HG02943 (cell line): Measurements from ENCODE around the gene SLN.

Experiments used
- ATAC-seq: cut with Tn5 transposase; IDR thresholded peaks from one replicate; pipeline ENCODE4 v1.9.1; 2021; ENCODE audit warnings: mild to moderate bottlenecking, low read depth, moderate library complexity; ENCODE audit not compliant: unreplicated experiment

Gene SLN

GRCh38 chr11:107720303-107720774, 8.5 kb upstream of the SLN start:
- no peak for ATAC-seq

GRCh38 chr11:107719557-107720302, 7.9 kb upstream of the SLN start:
- ATAC-seq, result no peak

- ATAC-seq, result no peak
These were observed 7.2 kb upstream of the SLN start for GRCh38 chr11:107719073-107719472.

- ATAC-seq, result no peak
These were observed 5.2 kb upstream of the SLN start for GRCh38 chr11:107716884-107717532.

DNA sequence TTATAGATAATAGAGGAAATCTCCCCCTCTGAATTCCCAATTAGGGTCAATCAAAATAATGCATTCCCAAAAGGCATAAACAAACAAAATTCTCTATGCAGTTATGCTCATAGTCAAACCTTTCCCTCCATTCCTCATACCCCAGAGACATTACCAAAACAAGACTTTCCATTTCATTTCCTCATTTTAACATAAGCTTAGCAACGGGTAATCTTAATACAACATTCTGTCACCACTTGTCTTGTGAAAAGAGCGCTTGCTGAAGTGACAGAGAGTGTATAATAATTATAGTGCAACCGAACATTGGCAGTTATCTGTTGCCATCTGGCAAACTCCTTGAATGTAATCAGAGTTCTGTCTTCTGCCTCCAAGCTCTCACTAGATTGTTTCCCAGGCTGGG, 1.2 kb upstream of the SLN start:
- ATAC-seq, result no peak

GRCh38 chr11:107710301-107710700, 1.6 kb downstream of the SLN start:
- ATAC-seq, result no peak

DNA sequence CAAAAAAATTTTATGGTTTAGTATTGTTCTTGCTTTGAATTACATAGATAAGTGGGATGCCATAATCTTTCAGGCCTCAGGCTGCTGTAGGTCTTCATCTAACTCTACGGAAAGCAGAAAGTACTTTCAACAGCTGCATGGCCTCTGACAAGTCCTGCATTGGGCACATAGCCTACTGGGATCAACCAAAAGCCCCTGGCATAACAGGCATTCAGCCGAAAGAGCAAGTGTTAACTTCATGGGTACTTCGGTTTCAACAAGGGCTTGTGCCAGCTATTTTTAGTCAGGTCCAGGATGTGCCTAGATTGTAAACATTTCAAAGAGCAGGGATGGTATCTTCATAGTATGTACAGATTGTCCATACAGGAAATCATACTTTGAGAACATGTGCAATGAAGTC, 3.1 kb downstream of the SLN start:
- no peak for ATAC-seq

DNA sequence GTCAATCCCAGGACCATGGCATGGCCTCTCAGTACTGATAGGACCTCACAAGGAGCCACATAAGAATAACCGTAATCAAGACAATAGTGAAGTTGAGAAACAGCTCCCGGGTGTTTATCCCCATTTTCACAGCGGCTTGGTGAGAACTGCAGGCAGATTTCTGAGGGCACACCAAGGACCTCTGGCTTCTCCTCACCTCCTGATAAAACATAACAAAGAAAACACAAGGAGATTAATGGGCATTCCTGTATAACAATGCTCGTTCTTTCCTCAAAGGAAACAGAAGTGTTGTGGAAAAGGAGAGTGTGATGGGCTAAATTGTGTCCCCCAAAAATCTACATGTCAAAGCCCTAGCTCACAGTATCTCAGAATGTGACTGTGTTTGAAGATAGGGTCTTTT, 4.0 kb downstream of the SLN start:
- ATAC-seq, result no peak

DNA sequence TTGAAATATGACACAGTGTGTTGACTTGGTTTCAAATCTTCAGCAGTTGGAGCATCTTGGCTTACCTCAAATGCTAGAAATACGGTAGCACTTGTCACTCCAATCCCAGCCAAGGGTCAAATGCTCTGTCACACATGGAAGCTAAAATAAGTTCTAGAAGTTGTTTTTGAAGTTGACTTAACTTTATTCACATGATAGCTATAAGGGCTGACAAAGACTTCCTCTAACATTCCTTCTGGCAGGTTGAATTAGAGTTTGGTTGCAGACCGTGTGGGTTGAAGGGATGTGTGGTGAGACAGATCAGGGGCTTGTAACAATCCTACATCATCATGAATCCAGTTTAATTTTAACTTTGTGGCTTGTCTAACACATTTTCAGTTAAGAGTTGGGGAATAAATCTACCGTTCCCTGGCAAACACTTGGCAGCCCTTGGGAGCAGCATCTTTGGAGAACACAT, 4.6 kb downstream of the SLN start:
- no peak for ATAC-seq

- no peak for ATAC-seq
These were observed 5.3 kb downstream of the SLN start for GRCh38 chr11:107706531-107706930.

DNA sequence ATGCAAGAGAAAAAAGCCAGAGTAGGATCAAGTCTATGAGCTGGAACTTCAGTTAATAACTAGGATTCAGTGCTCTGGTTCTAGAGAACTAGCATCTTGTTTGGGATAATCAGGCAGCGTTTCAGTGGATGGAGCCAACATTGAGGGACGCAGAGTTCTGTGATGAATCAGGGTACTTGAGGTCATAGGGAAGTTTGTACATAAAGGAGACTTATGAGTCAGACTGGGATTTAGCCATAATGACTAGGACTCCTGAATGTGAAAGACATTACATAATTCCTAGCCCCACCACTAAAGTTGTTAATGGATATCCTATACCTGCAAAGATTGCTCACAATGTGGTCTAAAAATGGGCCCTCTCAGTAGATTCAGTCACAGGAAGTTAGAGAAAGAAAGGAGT, 6.8 kb downstream of the SLN start:
- ATAC-seq, result no peak

GRCh38 chr11:107704451-107704850, 7.4 kb downstream of the SLN start:
- no peak for ATAC-seq

DNA sequence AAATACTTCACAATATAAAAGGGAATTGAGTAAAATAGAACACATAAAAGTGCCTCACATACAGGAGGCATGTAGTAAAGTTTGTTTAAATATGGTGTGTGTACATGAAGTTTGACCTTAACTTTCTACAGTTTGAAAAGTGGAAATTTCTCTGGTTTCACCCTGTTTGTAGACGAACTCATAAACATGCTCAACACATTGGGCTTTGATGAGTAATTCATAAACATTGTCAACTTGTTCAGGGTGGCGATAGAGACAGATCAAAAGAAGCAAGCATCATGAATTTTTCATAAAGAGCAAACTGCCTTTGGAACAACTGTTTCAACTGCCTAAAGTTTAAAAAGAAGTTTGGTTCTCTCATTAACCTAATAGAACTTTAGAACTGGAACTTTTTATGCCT, 9.1 kb downstream of the SLN start:
- no peak for ATAC-seq

- no peak for ATAC-seq
These were observed 9.7 kb downstream of the SLN start for GRCh38 chr11:107702109-107702660.

- ATAC-seq, result no peak
These were observed 12.2 kb downstream of the SLN start for GRCh38 chr11:107699371-107700285.

DNA sequence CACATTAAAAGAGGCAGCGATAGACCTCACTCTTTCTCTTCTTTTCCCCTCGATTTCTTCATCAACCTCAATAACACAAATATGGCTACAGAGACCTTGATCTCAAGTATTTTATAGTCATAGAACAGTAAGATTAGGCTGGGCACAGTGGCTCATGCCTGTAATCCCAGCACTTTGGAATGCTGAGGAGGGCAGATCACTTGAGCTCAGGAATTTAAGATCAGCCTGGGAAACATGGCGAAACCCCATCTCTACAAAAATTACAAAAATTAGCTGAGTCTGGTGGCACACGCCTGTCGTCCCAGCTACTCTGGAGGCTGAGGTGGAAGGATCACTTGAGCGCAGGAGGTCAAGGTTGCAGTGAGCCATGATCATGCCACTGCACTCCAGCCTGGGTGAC, 14.6 kb downstream of the SLN start:
- no peak for ATAC-seq

DNA sequence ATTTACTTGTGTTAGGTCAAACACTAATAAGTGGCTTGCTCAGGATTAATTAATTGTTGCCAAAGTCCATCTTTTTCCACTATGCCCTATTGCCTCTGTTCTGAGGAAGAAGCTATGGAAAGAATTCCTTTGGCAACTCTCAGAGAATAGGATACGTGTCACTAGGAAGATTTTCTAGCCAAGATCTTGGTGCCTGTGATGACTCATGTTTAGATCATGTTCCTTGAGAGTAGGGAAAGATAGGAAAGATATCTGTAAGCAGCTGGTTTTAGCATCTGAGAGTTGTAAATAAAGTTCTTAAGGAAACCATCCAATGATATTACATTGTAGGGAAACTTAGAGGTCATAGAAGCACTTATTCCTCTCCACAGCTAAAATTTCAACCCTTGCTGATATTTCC, 15.7 kb downstream of the SLN start:
- ATAC-seq, result no peak

GRCh38 chr11:107695446-107695845, 16.4 kb downstream of the SLN start:
- ATAC-seq, result no peak

DNA sequence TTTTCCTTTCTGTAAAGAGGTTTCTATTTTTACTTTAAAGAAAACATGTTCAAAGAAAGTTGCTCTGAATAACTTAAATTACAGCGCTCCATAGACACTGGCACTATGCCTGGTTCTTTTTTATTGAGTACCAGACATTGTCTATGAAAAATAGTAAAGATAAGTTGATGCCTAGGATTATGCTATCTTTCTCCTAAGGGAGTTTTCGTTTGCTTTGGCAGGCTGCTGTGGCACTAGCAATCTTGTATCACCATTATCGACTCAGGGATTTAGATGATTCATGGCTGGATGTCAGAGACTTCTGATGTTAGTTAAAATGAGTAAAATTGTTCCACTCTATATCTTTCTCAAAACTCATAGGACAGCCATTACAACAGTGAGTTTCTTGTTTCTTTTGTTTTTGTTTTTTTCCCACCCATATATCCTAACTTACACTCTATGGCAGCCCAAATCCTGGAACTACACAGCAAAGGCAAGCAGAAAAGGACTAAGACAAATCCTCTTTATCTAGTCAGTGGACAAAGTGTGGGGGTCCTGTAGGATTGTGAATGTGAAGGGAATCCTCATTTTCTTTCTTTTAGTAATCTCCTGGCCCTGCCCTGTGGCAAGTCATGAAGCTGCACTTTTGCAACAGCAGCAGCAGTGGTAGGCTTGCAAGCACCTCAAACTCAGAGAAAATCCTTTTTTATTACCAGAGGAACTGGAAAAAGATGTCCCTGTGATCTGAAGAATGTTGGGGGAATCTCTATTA, 20.7 kb downstream of the SLN start:
- ATAC-seq, result no peak
